GM23338 (cell line): Measurements from ENCODE around the gene DAPK1. TPM values are rescaled to one million over a fixed set of nuclear protein-coding genes. Genes with fewer than 3 reads are reported as not detected.

Source experiments
- ATAC-seq: fragments of 200-7000 bp; cut with Tn5 transposase; 3 replicates; pipeline ENCODE4 v1.9.1; 2020
- DNase-seq: peaks from one replicate; pipeline ENCODE4 v3.0.0-alpha.2; 2015; ENCODE audit warnings: low spot score
- H2AFZ ChIP-seq: fragments of 200-600 bp; sonication (generic); 2 replicates; pipeline ENCODE4 v1.8.0; 2016; ENCODE audit warnings: antibody characterized with exemption, mild to moderate bottlenecking, moderate library complexity
- H3F3A ChIP-seq: fragments of 200-600 bp; sonication (generic); replicated peaks from 2 replicates; pipeline ENCODE4 v1.8.0; 2017; ENCODE audit warnings: antibody characterized with exemption, mixed run types, low read depth
- H3K27ac ChIP-seq: fragments of 200-600 bp; sonication (generic); 2 replicates; pipeline ENCODE4 v1.6.1; 2016; ENCODE audit warnings: low read depth
- H3K27me3 ChIP-seq: fragments of 200-600 bp; sonication (generic); 2 replicates; pipeline ENCODE4 v1.8.0; 2016; ENCODE audit warnings: mild to moderate bottlenecking, mixed run types, moderate library complexity; ENCODE audit not compliant: insufficient read depth
- H3K36me3 ChIP-seq: fragments of 200-600 bp; sonication (generic); 2 replicates; pipeline ENCODE4 v1.8.0; 2016; ENCODE audit warnings: mild to moderate bottlenecking; ENCODE audit not compliant: insufficient read depth
- H3K4me1 ChIP-seq: fragments of 200-600 bp; sonication (generic); 2 replicates; pipeline ENCODE4 v1.8.0; 2016; ENCODE audit warnings: mild to moderate bottlenecking, moderate library complexity; ENCODE audit not compliant: insufficient read depth
- H3K4me2 ChIP-seq: fragments of 200-600 bp; sonication (generic); 2 replicates; pipeline ENCODE4 v1.7.1; 2017; ENCODE audit warnings: mixed run types
- H3K4me3 ChIP-seq: fragments of 200-600 bp; sonication (generic); 2 replicates; pipeline ENCODE4 v1.6.1; 2016; ENCODE audit warnings: mixed run types
- H3K79me2 ChIP-seq: fragments of 200-600 bp; sonication (generic); replicated peaks from 2 replicates; pipeline ENCODE4 v1.8.0; 2017; ENCODE audit warnings: mild to moderate bottlenecking; ENCODE audit not compliant: insufficient read depth
- H3K9me2 ChIP-seq: fragments of 200-600 bp; sonication (generic); 2 replicates; pipeline ENCODE4 v1.8.0; 2017; ENCODE audit not compliant: insufficient read depth
- H4K20me1 ChIP-seq: fragments of 200-600 bp; sonication (generic); replicated peaks from 2 replicates; pipeline ENCODE4 v1.8.0; 2017; ENCODE audit warnings: mild to moderate bottlenecking; ENCODE audit not compliant: insufficient read depth
- H3K27ac Mint-ChIP-seq: 2 replicates; pipeline ENCODE4 v1.8.0; 2020; ENCODE audit warnings: inconsistent platforms, mild to moderate bottlenecking, moderate library complexity, mixed read lengths
- H3K27me3 Mint-ChIP-seq: 3 replicates; pipeline ENCODE4 v1.8.0; 2022; ENCODE audit warnings: low read depth, mild to moderate bottlenecking, moderate library complexity, mixed read lengths, inconsistent platforms; ENCODE audit not compliant: insufficient read depth, poor library complexity
- H3K36me3 Mint-ChIP-seq: 3 replicates; pipeline ENCODE4 v1.8.0; 2021; ENCODE audit warnings: low read depth, mild to moderate bottlenecking, inconsistent platforms, moderate library complexity, mixed read lengths
- H3K4me1 Mint-ChIP-seq: 3 replicates; pipeline ENCODE4 v1.8.0; 2020; ENCODE audit warnings: mild to moderate bottlenecking, inconsistent platforms, mixed read lengths
- H3K4me3 Mint-ChIP-seq: 3 replicates; pipeline ENCODE4 v1.8.0; 2021; ENCODE audit warnings: moderate library complexity, mild to moderate bottlenecking, inconsistent platforms, mixed read lengths
- H3K9me3 Mint-ChIP-seq: 3 replicates; pipeline ENCODE4 v1.8.0; 2020; ENCODE audit warnings: moderate library complexity, mild to moderate bottlenecking, inconsistent platforms, mixed read lengths
- CREB1 ChIP-seq: fragments of 250-450 bp; sonication (Bioruptor Pico); IDR thresholded peaks from 2 replicates; pipeline ENCODE4 v1.5.0; 2020; ENCODE audit warnings: low read depth, mild to moderate bottlenecking, moderate library complexity
- EZH2 ChIP-seq: fragments of 200-600 bp; sonication (generic); IDR thresholded peaks from one replicate; pipeline ENCODE4 v1.8.0; 2017; ENCODE audit warnings: antibody characterized with exemption, mild to moderate bottlenecking, low read depth; ENCODE audit not compliant: unreplicated experiment
- EZH2phosphoT487 ChIP-seq: fragments of 200-600 bp; sonication (generic); IDR thresholded peaks from one replicate; pipeline ENCODE4 v1.8.1; 2018; ENCODE audit warnings: antibody characterized with exemption; ENCODE audit not compliant: unreplicated experiment
- NANOG ChIP-seq: IDR thresholded peaks from 2 replicates; pipeline ENCODE4 v1.6.1; 2016; ENCODE audit warnings: antibody characterized with exemption, borderline replicate concordance
- POLR2AphosphoS5 ChIP-seq: IDR thresholded peaks from 2 replicates; pipeline ENCODE4 v1.6.1; 2016; ENCODE audit warnings: antibody characterized with exemption, low read depth
- STAT1 ChIP-seq: IDR thresholded peaks from one replicate; pipeline ENCODE4 v1.6.1; 2016; ENCODE audit warnings: antibody characterized with exemption; ENCODE audit not compliant: unreplicated experiment
- ZNF114 ChIP-seq: fragments of 250-450 bp; sonication (Bioruptor Pico); IDR thresholded peaks from 2 replicates; pipeline ENCODE4 v1.5.0; 2020; ENCODE audit warnings: mild to moderate bottlenecking, moderate library complexity
- polyA plus RNA-seq: library from polyadenylated mRNA; unstranded; fragments of >200 nt; fragmentation: Nextera tagmentation; extraction: Ambion mirVana; gene quantifications from 2 replicates; pipeline ENCODE4 v1.2.1, GENCODE V29; 2016
- total RNA-seq: library from RNA; depleted of rRNA; stranded (reverse); fragments of >200 nt; shearing (Covaris generic); gene quantifications from 2 replicates; pipeline ENCODE4 v1.2.3, GENCODE V29; 2014
- TF ChIP-seq, protein P1 (sequence below): IDR thresholded peaks from one replicate; pipeline ENCODE4 v1.6.1; 2018; ENCODE audit warnings: antibody characterized with exemption; ENCODE audit not compliant: unreplicated experiment
- TF ChIP-seq, protein P2 (sequence below), 2 experiments: fragments of 200-600 bp in 1 of 2; sonication (generic) in 1 of 2; conservative IDR thresholded peaks; 2 replicates each; pipeline versions ENCODE4 v1.5.1 to v1.6.1; 2016 to 2017; ENCODE audit warnings: antibody characterized with exemption in 2 of 2, low read depth in 2 of 2, mild to moderate bottlenecking in 2 of 2, moderate library complexity in 1 of 2
- TF ChIP-seq, protein P3 (sequence below): IDR thresholded peaks from 2 replicates; pipeline ENCODE4 v1.6.1; 2016; ENCODE audit warnings: antibody characterized with exemption

Gene DAPK1
- total and polyA plus RNA-seq, 2 experiments from 2014 or later, result 37.0 to 134 TPM

DNA sequence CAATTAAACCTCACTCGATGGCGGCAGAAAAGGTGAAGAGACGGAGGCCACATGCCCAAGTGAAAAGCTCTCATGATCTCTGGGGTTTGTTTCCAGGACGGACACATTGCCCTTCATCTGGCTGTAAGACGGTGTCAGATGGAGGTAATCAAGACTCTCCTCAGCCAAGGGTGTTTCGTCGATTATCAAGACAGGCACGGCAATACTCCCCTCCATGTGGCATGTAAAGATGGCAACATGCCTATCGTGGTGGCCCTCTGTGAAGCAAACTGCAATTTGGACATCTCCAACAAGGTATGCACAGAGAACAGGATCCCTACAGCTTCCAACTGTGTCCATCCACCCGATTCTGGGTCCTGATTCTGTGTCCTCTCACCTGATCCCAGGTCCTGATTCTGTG, 153.8 kb downstream of the DAPK1 start (continued):
- TF ChIP-seq, protein P1, sequence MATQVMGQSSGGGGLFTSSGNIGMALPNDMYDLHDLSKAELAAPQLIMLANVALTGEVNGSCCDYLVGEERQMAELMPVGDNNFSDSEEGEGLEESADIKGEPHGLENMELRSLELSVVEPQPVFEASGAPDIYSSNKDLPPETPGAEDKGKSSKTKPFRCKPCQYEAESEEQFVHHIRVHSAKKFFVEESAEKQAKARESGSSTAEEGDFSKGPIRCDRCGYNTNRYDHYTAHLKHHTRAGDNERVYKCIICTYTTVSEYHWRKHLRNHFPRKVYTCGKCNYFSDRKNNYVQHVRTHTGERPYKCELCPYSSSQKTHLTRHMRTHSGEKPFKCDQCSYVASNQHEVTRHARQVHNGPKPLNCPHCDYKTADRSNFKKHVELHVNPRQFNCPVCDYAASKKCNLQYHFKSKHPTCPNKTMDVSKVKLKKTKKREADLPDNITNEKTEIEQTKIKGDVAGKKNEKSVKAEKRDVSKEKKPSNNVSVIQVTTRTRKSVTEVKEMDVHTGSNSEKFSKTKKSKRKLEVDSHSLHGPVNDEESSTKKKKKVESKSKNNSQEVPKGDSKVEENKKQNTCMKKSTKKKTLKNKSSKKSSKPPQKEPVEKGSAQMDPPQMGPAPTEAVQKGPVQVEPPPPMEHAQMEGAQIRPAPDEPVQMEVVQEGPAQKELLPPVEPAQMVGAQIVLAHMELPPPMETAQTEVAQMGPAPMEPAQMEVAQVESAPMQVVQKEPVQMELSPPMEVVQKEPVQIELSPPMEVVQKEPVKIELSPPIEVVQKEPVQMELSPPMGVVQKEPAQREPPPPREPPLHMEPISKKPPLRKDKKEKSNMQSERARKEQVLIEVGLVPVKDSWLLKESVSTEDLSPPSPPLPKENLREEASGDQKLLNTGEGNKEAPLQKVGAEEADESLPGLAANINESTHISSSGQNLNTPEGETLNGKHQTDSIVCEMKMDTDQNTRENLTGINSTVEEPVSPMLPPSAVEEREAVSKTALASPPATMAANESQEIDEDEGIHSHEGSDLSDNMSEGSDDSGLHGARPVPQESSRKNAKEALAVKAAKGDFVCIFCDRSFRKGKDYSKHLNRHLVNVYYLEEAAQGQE, result no peak
- TF ChIP-seq, protein P2, sequence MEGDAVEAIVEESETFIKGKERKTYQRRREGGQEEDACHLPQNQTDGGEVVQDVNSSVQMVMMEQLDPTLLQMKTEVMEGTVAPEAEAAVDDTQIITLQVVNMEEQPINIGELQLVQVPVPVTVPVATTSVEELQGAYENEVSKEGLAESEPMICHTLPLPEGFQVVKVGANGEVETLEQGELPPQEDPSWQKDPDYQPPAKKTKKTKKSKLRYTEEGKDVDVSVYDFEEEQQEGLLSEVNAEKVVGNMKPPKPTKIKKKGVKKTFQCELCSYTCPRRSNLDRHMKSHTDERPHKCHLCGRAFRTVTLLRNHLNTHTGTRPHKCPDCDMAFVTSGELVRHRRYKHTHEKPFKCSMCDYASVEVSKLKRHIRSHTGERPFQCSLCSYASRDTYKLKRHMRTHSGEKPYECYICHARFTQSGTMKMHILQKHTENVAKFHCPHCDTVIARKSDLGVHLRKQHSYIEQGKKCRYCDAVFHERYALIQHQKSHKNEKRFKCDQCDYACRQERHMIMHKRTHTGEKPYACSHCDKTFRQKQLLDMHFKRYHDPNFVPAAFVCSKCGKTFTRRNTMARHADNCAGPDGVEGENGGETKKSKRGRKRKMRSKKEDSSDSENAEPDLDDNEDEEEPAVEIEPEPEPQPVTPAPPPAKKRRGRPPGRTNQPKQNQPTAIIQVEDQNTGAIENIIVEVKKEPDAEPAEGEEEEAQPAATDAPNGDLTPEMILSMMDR (conservative IDR thresholded peaks at IDR 0.05; ENCODE audit: low read depth in 2 of 2), result no peak
- TF ChIP-seq STAT1, result no peak
- no peak for TF ChIP-seq NANOG
- TF ChIP-seq POLR2AphosphoS5, result no peak

DNA sequence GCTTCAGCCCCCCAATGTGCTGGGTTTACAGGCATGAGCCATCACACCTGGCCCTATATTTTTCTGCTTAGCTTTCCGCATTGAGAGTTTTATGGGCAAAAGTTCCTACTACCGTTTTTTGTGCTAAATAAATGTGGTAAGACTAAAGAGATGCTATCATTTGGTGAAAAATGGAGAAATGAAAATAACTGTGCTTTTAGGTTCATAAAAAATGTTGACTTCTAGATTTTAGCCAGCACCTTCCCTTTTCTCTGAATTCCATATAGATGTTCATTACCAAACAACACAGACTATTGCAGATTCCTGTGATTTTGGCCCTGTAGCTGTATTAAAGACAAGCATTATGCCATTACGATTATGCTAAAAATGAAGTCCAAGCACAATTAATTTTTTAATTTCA, 156.3 kb downstream of the DAPK1 start:
- Histone ChIP-seq H3K4me2 (no peak overlapping the region), H3K27ac (no peak overlapping the region), H3K4me3 (no peak overlapping the region), H3K4me1 (no peaks in the 10 kb centered on the region), H3K9me2 (no peaks in the 10 kb centered on the region), H4K20me1 (peaks cover 4% of the 10 kb centered on the region), H3K79me2 (no peaks in the 10 kb centered on the region), H3K27me3 (no peaks in the 10 kb centered on the region), H2AFZ (no peak overlapping the region), H3K36me3 (peaks cover 43% of the 10 kb centered on the region), H3F3A (no peaks in the 10 kb centered on the region)
- ATAC-seq (no peak), DNase-seq (no peak)
- H3K27me3 Mint-ChIP-seq, result peaks cover 5% of the 10 kb centered on the region
- H3K9me3 Mint-ChIP-seq, result no peaks in the 10 kb centered on the region
- peaks cover 82% of the 10 kb centered on the region for H3K36me3 Mint-ChIP-seq
- TF ChIP-seq CREB1 (CRISPR knock-in tag) (no peak), NANOG (no peak), EZH2 (no peak)
- H3K4me3 Mint-ChIP-seq, result no peak overlapping the region
- H3K27ac Mint-ChIP-seq, result no peak overlapping the region
- peaks cover 15% of the 10 kb centered on the region for H3K4me1 Mint-ChIP-seq

DNA sequence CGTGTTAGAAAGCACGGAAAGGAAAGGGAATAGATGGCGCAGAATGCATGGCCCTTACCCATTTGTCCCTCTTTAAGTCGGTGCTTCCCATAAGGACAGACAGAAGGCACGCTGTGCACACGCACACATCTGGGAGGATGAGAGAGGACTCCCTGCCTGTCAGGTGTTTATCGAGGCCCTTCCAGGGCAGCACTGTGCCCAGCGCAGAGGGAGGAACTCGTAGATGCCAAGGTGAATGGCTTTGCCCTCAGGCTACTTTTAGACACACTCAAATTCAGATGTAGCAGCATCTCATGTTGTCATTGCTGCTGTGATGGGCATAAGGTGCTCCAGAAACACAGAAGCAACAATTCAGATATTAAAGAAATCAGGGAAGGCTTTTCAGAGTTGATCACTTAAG, 158.1 kb downstream of the DAPK1 start:
- Mint-ChIP-seq H3K9me3 (no peaks in the 10 kb centered on the region), H3K27ac (no peak overlapping the region), H3K4me3 (no peak overlapping the region), H3K36me3 (peaks cover 82% of the 10 kb centered on the region), H3K27me3 (peaks cover 7% of the 10 kb centered on the region), H3K4me1 (peaks cover 15% of the 10 kb centered on the region)
- H3K9me2 ChIP-seq, result no peaks in the 10 kb centered on the region
- no peak overlapping the region for H2AFZ ChIP-seq
- no peaks in the 10 kb centered on the region for H3K27me3 ChIP-seq
- no peaks in the 10 kb centered on the region for H3F3A ChIP-seq
- H3K36me3 ChIP-seq, result peaks cover 33% of the 10 kb centered on the region
- no peak for DNase-seq
- peaks cover 4% of the 10 kb centered on the region for H4K20me1 ChIP-seq
- H3K79me2 ChIP-seq, result no peaks in the 10 kb centered on the region
- no peak overlapping the region for H3K4me2 ChIP-seq
- H3K27ac ChIP-seq, result no peak overlapping the region
- H3K4me1 ChIP-seq, result no peaks in the 10 kb centered on the region
- no peak overlapping the region for H3K4me3 ChIP-seq
- no peak for ATAC-seq
- TF ChIP-seq NANOG, result no peak
- TF ChIP-seq ZNF114 (CRISPR knock-in tag), result no peak
- no peak for TF ChIP-seq CREB1 (CRISPR knock-in tag)
- TF ChIP-seq, protein P1, result no peak
- TF ChIP-seq, protein P3, sequence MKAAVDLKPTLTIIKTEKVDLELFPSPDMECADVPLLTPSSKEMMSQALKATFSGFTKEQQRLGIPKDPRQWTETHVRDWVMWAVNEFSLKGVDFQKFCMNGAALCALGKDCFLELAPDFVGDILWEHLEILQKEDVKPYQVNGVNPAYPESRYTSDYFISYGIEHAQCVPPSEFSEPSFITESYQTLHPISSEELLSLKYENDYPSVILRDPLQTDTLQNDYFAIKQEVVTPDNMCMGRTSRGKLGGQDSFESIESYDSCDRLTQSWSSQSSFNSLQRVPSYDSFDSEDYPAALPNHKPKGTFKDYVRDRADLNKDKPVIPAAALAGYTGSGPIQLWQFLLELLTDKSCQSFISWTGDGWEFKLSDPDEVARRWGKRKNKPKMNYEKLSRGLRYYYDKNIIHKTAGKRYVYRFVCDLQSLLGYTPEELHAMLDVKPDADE, result no peak
- no peak for TF ChIP-seq EZH2phosphoT487
- no peak for TF ChIP-seq EZH2
- TF ChIP-seq, protein P2 (conservative IDR thresholded peaks at IDR 0.05; ENCODE audit: low read depth in 2 of 2), result no peak
